Measurements from ENCODE around the gene ADGRG1. TPM values are rescaled to one million over a fixed set of nuclear protein-coding genes. Genes with fewer than 3 reads are reported as not detected.

The ADGRG1 gene
- total RNA-seq: 1 to 10 TPM; 1.8 to 4.2 (median 3.4) TPM
- long read RNA-seq, partial matches to known transcripts: 0 of 1 reads
- long read RNA-seq, other reads (novel, unspliced or antisense): 1 of 1 reads

- WGBS (ENCODE audit: insufficient coverage, low coverage, low lambda C conversion rate, missing lambda C conversion rate): 12% methylated on average over 7 of the region's 32 CpGs
- intact Hi-C loops (cut with DNase I): no loop called here
- no peaks in the 10 kb centered on the region for H3K27me3 ChIP-seq
These were observed at the start of gene ADGRG1 for GRCh38 chr16:57628008-57628781. ADGRG1 (plus strand) TSS chr16:57628630; CDS start chr16:57650288, 21,658 bp downstream.

GRCh38 chr16:57579361-57579665, 49.1 kb upstream of the ADGRG1 start:
- Histone ChIP-seq H3K4me3 (no peak overlapping the region), H3K9me3 (no peaks in the 10 kb centered on the region), H3K4me1 (no peaks in the 10 kb centered on the region), H3K27me3 (no peaks in the 10 kb centered on the region), H3K36me3 (no peaks in the 10 kb centered on the region), H3K27ac (no peak overlapping the region)
- TF ChIP-seq CTCF (IDR thresholded peaks at IDR 0.05): no peak
- TF ChIP-seq POLR2A (IDR thresholded peaks at IDR 0.05): no peak
- intact Hi-C loops (cut with DNase I): loop anchor here (5.0 to 10.0 kb wide), 3 partner anchors 68 to 143 kb away; no protein-coding TSS in a partner anchor
- no peak for ATAC-seq
- WGBS (ENCODE audit: insufficient coverage, low coverage, low lambda C conversion rate, missing lambda C conversion rate): 43% methylated on average over 2 of the region's 2 CpGs
- DNase-seq: no peak

More at GRCh38 chr16:57628008-57628781, at the start of gene ADGRG1:
- ATAC-seq (peak; percentile 65 to 90 (median 70)), DNase-seq (peak in 1 of 3 donors; percentile 76)
- Histone ChIP-seq H3K36me3 (no peaks in the 10 kb centered on the region), H3K9me3 (no peaks in the 10 kb centered on the region), H3K4me3 (no peak within 1 kb of the TSS), H3K27ac (peak within 1 kb of the TSS in 1 of 3 donors; percentile 38), H3K4me1 (no peaks in the 10 kb centered on the region)
- TF ChIP-seq CTCF (IDR thresholded peaks at IDR 0.05) (peak in 1 of 4 donors; percentile 6), POLR2A (IDR thresholded peaks at IDR 0.05) (no peak)

DNA sequence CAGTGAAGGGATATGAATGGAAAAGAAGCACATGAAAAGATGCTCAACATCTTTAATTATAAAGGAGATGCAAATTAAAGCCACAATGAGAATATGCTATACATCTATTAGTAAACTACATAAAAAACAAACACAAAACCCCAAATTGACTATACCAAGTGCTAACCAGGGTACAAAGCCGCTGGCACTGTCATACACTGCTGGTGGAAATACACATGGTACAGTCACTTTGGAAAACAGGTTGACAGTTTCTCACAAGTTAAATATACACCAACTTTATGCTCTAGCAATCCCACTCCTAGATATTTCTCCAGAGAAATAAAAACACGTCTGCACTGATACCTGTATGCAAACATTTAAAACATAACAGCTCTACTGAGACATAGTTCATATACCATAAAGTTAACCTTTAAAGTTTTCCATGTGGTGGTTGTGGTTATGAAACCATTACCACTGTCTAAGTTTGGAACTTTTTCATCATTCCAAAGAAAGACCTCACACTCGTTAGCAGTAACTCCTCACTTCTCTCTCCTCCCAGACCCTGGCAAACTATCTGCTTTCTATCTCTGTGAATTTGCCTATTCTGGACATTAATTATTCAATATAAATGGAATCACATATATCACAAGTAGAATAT, 43.3 kb upstream of the ADGRG1 start:
- no peak for ATAC-seq
- intact Hi-C loops (cut with DNase I): no loop called here
- no peak for DNase-seq
- Histone ChIP-seq H3K36me3 (no peaks in the 10 kb centered on the region), H3K4me1 (no peaks in the 10 kb centered on the region), H3K27ac (no peak overlapping the region), H3K27me3 (no peaks in the 10 kb centered on the region), H3K4me3 (no peak overlapping the region), H3K9me3 (no peaks in the 10 kb centered on the region)
- TF ChIP-seq POLR2A (IDR thresholded peaks at IDR 0.05): no peak
- TF ChIP-seq CTCF (IDR thresholded peaks at IDR 0.05): no peak
- WGBS (ENCODE audit: insufficient coverage, low coverage, low lambda C conversion rate, missing lambda C conversion rate): 47% methylated on average over 3 of the region's 3 CpGs

- Histone ChIP-seq H3K36me3 (no peaks in the 10 kb centered on the region), H3K9me3 (no peaks in the 10 kb centered on the region), H3K27ac (no peak overlapping the region), H3K27me3 (no peaks in the 10 kb centered on the region), H3K4me1 (no peaks in the 10 kb centered on the region), H3K4me3 (no peak overlapping the region)
- no peak for TF ChIP-seq POLR2A (IDR thresholded peaks at IDR 0.05)
- TF ChIP-seq CTCF (IDR thresholded peaks at IDR 0.05): no peak
- DNase-seq (no peak), ATAC-seq (no peak)
- WGBS (ENCODE audit: insufficient coverage, low coverage, low lambda C conversion rate, missing lambda C conversion rate): 71% methylated on average over 6 of the region's 7 CpGs
- intact Hi-C loops (cut with DNase I): no loop called here
These were observed 39.6 kb upstream of the ADGRG1 start for GRCh38 chr16:57588831-57589230.
